ENCODE results near the gene ONECUT2.

ONECUT2 gene

GRCh38 chr18:57455576-57456129 is 20.5 kb downstream of the ONECUT2 start:
- no peak overlapping the region for H3K4me3 ChIP-seq (ENCODE audit: low read depth, low read length)
- TF ChIP-seq CTCF (IDR thresholded peaks at IDR 0.05; ENCODE audit: low read depth, low read length), result no peak

GRCh38 chr18:57461652-57462269 is 26.6 kb downstream of the ONECUT2 start:
- H3K4me3 ChIP-seq (ENCODE audit: low read depth, low read length), result no peak overlapping the region
- TF ChIP-seq CTCF (IDR thresholded peaks at IDR 0.05; ENCODE audit: low read depth, low read length), result no peak

GRCh38 chr18:57466307-57466706 is 31.1 kb downstream of the ONECUT2 start:
- no peak overlapping the region for H3K4me3 ChIP-seq (ENCODE audit: low read depth, low read length)
- TF ChIP-seq CTCF (IDR thresholded peaks at IDR 0.05; ENCODE audit: low read depth, low read length), result no peak

- no peak overlapping the region for H3K4me3 ChIP-seq (ENCODE audit: low read depth, low read length)
- TF ChIP-seq CTCF (IDR thresholded peaks at IDR 0.05; ENCODE audit: low read depth, low read length), result no peak
These were observed 31.7 kb downstream of the ONECUT2 start for GRCh38 chr18:57466745-57467409.

- TF ChIP-seq CTCF (IDR thresholded peaks at IDR 0.05; ENCODE audit: low read depth, low read length), result no peak
- H3K4me3 ChIP-seq (ENCODE audit: low read depth, low read length), result no peak overlapping the region
These were observed 34.7 kb downstream of the ONECUT2 start for GRCh38 chr18:57469884-57470283.

- no peak for TF ChIP-seq CTCF (IDR thresholded peaks at IDR 0.05; ENCODE audit: low read depth, low read length)
These were observed 40.2 kb downstream of the ONECUT2 start for GRCh38 chr18:57475408-57475807.

GRCh38 chr18:57475903-57476302 is 40.7 kb downstream of the ONECUT2 start:
- no peak overlapping the region for H3K4me3 ChIP-seq (ENCODE audit: low read depth, low read length)

More at GRCh38 chr18:57475408-57475807, 40.2 kb downstream of the ONECUT2 start:
- no peak overlapping the region for H3K4me3 ChIP-seq (ENCODE audit: low read depth, low read length)

More at GRCh38 chr18:57475903-57476302, 40.7 kb downstream of the ONECUT2 start:
- TF ChIP-seq CTCF (IDR thresholded peaks at IDR 0.05; ENCODE audit: low read depth, low read length), result no peak
